SH-SY5Y (cell line): ENCODE results near the gene KLHL9.

Experiments used
- GATA2 ChIP-seq: IDR thresholded peaks from 2 replicates; pipeline ENCODE4 v1.6.1; 2011; ENCODE audit warnings: mild to moderate bottlenecking, low read depth, low read length
- GATA3 ChIP-seq: IDR thresholded peaks from 2 replicates; pipeline ENCODE4 v1.6.1; 2011; ENCODE audit warnings: low read depth, mild to moderate bottlenecking, low read length, moderate library complexity

GRCh38 chr9:21348430-21348970 lies 13.3 kb upstream of the KLHL9 start:
- no peak for TF ChIP-seq GATA2
- no peak for TF ChIP-seq GATA3
